ENCODE results near the gene CHSY3.
"Not testable (repeated sequence)": the region's sequence is repeated elsewhere in the genome, so short reads cannot be mapped to it uniquely, and the experiment has no call there.

Gene CHSY3

DNA sequence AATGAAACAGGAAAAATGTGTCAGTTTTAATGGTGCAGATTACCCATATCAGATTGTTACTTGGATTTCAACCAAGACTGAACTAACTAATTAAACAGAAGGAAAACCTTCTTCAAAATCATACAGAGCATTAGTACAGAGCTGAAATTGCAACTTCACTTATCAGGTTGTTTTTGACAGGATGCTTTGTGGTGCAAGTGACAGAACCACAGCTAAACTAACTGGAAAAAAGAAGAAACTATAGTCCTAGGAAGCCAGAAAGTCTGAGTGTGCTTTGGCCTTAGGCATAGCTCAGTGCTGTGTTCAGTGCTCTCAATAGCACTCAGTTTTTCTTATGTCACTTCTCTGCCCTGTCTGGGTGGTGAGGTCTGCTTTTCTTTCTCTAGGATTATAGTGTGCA, 267.4 kb downstream of the CHSY3 start:
- DNase-seq: no peak

DNA sequence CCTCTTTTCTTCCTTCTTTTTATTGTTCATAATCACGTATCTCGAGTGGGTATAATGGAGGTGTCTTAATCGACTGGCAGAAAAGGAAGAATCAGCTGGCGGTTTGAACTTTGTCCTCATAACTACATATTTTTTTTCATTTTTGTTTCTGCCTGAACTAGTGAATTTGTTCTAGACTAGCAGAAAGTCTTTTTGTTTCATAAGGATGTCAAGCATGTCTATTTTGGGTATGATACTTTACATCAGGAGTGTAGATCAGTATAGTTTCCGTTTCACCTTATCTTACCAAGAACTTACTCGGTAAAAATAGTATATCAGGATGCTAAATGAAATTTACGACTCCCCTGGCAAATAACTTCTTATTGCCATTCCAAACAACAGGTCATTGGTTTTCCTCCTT, 278.9 kb downstream of the CHSY3 start:
- DNase-seq: no peak

DNA sequence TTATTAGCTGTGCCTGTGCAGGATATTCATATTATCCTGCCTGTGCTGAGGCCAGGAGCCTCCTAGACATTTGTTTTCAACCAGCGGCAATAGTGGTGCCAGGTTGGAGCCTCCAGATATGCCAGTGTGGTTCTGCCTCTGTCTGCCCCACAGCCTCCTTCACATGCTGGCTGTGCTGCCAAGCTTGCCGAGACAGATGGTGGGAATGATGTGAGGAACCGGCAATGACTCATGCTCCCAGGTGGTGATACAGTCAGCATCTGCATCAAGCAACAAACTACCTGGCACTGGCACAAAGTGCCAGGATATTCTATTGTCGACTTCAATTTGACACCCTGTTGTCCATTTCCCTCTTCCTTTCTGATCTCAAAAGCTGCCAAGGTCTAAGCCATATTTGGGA, 285.7 kb downstream of the CHSY3 start:
- DNase-seq: no peak

DNA sequence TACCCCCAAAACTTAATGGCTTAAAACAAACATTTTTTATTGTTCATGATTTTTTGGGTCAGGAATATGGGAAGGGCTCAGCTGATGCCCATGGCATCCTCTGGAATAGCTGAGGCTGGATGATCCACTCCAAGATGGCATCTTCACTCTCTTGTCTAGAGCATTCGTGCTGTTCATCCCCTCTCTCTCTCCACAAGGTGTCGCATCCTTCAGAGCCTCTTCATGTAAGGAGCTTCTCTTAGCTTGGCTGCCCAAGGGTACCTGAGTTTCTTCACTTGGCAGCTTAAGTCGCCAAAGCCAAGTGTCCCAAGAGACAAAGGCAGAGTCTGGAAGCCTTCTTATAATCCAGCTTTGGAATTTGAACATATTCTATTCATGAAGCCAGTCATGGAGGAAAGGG, 294.7 kb downstream of the CHSY3 start:
- DNase-seq: peak; percentile 1

DNA sequence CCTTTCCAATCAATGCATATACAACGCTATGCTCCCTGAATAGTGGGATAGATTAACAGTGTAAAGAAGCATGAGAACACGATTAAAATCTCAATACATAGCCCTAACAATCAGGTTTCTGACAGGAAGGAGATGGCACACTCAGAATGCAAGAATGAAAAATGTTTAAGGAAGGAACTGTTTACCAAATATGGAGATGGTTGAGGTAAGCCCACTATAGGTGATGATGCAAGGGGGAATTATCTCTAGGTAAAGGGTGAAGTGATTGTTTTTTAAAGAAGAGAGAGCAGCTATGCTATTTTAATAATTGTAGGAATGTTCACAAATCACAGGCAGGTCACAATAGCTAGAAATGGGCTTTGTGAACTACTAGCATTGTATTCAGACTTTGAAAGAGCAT, 302.4 kb downstream of the CHSY3 start:
- no peak for DNase-seq

DNA sequence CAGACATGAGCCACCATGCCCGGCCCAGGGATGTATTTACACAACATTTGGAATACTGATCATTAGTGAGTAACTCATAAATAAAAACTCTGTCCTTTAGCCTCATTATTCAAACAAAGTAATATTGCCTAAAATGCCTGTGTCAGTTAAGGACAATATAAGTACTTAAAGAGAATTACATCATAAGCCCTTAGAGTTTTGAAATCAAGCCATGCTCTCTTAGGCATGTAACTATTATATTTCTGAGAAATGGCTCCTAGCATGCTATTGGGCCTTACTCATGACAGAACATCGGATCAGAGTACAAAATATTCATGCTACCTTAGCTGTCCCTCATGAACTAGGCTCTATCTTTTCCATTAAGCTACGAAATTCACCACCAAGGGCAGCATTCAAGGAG, 309.3 kb downstream of the CHSY3 start:
- DNase-seq: no peak

DNA sequence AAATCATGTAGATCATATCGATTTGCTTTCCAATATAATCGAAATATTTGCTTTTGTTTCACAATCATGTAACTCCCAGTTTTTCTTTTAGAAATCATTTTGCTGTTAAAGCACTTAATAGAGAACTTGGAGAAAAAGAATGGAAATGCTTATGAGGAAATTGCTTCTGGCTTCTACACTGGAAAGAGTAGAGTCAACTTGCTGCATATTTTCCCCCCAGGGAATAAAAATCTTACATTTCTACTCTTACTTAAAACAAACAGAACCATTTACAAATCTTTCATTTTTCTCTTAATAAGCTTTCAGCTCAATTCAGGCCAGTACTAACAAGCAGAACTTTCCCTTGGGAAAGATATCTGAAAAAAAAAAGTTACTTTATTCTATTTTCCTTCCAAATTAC, 312.0 kb downstream of the CHSY3 start:
- DNase-seq: no peak

DNA sequence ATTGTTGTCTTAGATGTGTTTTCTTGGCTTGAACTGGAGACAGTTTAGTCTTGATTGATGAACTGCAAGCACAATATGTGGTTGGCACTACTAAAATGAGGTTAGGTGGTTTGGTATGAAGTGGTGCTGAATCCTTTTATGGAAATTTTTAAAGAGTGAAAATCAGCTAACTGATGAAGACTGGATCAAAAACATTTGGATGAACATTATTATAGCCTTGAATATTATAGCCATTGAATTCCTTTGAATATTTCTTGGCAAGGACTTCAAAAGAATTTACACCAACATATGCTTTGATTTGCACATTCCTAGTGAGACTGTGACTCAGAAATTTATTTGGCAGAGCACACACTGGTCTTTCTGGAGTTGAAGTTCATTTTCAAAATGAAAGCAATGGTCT, 318.3 kb downstream of the CHSY3 start:
- DNase-seq: no peak

DNA sequence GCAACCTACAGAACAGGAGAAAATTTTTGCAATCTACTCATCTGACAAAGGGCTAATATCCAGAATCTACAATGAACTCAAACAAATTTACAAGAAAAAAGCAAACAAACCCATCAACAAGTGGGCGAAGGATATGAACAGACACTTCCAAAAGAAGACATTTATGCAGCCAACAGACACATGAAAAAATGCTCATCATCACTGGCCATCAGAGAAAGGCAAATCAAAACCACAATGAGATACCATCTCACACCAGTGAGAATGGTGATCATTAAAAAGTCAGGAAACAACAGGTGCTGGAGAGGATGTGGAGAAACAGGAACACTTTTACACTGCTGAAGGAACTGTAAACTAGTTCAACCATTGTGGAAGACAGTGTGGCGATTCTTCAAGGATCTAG, 322.3 kb downstream of the CHSY3 start:
- DNase-seq: not testable (repeated sequence)

DNA sequence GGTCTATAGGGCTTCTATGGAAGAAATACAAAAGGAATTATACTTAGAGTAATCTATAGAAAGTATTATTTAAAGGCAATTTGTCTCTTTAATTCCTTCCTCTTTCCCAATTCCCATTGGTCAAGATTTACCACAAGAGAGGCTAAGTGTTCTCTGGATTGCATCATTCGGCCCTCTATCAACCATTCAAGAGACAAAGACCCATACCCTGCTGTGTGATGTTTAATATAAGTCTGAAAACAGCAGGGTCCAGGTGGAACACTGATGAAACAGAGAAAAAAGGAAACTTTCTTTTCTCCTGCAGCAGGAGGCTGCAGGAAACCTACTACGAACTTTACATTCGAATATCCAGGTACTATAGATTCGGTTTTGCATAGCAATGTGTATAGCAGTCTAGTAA, 323.4 kb downstream of the CHSY3 start:
- DNase-seq: no peak

DNA sequence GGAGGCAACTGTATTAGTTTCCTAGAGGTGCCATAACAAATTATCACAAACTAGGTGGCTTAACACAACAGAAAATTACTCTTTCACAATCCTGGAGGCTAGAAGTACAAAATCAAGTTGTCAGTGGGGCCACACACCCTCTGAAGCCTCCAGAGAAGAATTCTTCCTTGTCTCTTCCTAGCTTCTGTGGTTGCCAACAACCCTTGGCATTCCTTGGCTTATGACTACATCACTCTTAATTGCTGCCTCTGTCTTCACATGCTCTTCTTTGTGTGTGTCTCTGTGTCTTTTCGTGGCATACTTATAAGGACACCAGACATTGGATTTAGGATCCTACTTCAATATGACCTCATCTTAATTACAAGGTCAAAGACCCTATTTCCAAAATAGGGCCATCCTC, 327.5 kb downstream of the CHSY3 start:
- no peak for DNase-seq

DNA sequence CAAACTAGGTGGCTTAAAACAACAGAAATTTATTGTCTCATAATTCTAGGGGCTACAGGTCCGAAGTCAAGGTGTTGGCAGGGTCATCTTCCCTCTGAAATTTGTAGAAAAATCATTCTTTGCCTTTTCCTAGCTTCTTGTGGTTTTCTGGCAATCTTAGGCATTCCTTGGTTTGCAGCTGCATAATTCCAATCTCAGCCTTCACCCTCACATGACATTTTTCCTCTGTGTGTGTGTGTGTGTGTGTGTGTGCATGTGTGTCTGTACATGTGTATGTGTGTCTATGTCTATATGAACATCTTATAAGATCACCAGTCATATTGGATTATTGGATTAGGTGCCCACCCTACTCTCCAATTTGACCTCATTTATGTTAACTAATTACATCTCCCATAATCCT, 330.6 kb downstream of the CHSY3 start:
- DNase-seq: no peak

Data from NCI-H146 (cell line).